Measurements from ENCODE around the gene MT4.

The MT4 gene

GRCh38 chr16:56547120-56547948, 17.5 kb upstream of the MT4 start:
- H3K4me3 ChIP-seq (ENCODE audit: low read depth, low read length), result no peak overlapping the region
- TF ChIP-seq, protein P1, sequence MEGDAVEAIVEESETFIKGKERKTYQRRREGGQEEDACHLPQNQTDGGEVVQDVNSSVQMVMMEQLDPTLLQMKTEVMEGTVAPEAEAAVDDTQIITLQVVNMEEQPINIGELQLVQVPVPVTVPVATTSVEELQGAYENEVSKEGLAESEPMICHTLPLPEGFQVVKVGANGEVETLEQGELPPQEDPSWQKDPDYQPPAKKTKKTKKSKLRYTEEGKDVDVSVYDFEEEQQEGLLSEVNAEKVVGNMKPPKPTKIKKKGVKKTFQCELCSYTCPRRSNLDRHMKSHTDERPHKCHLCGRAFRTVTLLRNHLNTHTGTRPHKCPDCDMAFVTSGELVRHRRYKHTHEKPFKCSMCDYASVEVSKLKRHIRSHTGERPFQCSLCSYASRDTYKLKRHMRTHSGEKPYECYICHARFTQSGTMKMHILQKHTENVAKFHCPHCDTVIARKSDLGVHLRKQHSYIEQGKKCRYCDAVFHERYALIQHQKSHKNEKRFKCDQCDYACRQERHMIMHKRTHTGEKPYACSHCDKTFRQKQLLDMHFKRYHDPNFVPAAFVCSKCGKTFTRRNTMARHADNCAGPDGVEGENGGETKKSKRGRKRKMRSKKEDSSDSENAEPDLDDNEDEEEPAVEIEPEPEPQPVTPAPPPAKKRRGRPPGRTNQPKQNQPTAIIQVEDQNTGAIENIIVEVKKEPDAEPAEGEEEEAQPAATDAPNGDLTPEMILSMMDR (IDR thresholded peaks at IDR 0.05; ENCODE audit: insufficient read depth, low read depth, low read length, missing control alignments), result no peak
- no peak for DNase-seq (ENCODE audit: low read depth)

DNA sequence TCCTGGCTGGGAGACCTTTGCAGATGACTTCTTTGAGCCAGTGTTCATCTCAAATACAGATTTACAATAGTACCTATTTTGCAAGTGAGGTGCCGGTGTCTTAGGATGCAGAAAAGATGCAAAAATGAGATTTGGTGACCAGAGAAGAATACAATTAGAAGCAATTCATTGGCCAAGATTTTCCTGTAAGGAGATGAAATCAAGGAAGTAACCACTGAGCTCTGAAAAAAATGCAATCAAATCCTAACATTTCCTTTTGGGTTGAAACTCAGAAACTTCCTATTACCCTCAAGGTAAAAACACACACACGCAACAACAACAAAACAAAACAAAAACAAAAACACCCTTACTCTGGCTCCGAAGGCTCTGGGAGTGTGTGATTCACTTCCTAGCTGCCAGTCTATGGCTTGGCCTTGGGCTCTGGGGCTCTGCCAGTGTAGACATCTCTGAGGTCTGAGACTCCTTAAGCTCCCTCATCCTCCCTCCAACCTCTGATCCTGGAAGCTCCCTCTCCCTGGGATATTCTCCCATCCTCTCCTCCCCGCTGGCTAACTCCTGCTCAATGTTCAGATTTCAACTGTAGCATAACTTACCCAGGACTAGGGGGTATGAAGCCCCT, 16.8 kb upstream of the MT4 start:
- DNase-seq (ENCODE audit: low read depth), result no peak
- no peak overlapping the region for H3K4me3 ChIP-seq (ENCODE audit: low read depth, low read length)
- TF ChIP-seq, protein P1 (IDR thresholded peaks at IDR 0.05; ENCODE audit: insufficient read depth, low read depth, low read length, missing control alignments), result no peak

DNA sequence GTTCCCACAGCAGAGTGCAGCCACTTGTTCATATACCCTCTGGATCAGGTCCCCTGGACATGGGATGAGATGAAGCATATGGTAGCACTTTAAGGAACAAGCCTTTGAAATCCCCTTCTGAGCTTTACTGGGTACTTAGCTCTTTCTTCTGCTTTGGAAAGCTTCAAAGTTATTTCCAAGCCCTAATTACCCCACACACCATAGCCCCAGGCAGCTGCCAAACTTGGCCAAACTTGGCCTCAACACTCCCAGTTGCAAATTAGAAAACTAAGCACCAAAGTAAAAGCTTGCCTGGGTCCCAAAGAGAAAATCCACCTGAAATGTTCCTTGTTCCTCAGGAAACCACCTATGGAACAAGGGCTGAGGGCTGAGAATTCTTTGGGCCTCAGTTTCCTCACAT, 15.7 kb upstream of the MT4 start:
- TF ChIP-seq, protein P1 (IDR thresholded peaks at IDR 0.05; ENCODE audit: insufficient read depth, low read depth, low read length, missing control alignments), result no peak
- H3K4me3 ChIP-seq (ENCODE audit: low read depth, low read length), result no peak overlapping the region
- no peak for DNase-seq (ENCODE audit: low read depth)

DNA sequence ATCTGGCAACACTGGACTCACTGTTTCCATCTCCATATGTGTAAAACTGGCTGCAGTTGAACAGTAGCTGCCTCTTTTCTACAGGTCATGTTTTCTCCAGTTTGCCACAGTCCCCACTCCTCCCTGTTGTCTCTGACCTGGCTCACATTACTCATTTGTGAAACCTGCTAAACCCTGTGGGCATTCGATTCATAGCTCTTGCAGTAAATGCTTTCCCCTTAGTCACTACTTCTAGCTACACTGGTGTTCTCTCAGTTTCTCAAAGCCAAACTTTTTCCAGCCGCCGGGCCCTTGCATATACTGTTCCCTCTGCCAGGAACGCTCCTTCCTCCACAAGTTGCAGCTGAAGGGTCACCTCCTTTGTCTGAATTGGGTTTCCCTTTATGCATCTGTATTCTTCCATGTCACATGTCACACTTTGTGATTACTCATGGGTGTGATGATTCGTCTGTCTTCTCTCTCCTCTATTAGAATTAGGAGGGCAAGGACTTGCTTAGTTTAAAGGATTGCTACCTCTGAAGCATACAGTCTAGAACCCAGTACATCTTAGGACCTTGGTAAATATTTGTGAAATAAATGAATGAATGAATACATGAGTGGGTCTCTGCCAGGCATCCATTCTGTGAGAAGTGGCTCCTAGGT, 15.0 kb upstream of the MT4 start:
- TF ChIP-seq, protein P1 (IDR thresholded peaks at IDR 0.05; ENCODE audit: insufficient read depth, low read depth, low read length, missing control alignments), result no peak
- H3K4me3 ChIP-seq (ENCODE audit: low read depth, low read length), result no peak overlapping the region
- no peak for DNase-seq (ENCODE audit: low read depth)

DNA sequence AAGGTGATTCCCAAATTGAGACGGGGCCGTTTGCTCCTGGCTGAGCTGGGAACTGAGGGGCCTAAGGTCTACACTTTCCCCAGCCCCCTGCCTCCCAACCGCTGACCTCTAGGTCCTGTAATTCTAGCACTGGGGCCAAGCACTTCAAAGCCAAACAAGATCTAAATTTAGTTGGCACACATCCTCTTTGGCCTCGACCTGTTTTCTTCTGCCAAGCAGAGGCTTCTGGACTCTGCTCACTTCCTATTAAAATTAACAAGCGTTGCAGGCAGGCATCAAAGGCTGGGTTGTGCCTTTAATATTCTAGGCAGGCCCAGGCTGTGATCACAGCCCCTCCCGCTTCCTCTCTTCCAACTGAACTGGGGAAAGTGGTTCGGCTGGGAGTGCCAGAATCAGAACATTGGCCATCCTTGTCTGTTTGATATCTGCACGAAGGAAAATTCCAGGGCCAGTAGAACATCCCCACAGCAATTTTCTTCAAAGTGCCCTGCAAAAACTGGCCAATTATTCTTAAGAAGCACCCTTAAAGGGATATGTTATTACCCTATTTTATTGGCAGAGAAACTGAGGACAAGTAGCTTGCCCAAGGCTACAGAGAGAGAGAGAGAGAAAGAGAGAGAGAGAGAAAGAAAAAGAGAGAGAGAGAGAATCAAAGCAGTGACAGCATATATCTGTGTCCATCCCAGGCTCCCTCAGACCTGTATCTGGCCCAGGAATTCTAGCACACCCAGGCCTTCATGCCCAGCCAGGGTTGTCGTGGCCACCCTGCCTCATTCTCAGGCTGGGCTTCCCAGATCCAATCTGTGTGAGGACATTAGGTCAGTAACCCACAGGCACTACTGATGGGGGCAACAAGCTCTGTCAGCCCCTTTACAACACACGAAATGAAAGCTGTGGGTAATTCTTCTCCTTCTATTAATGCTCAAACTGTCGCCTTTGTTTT, 12.8 kb upstream of the MT4 start:
- DNase-seq (ENCODE audit: low read depth), result peak; percentile 22

GRCh38 chr16:56554441-56554840, 10.4 kb upstream of the MT4 start:
- TF ChIP-seq, protein P1 (IDR thresholded peaks at IDR 0.05; ENCODE audit: insufficient read depth, low read depth, low read length, missing control alignments), result no peak
- no peak for DNase-seq (ENCODE audit: low read depth)
- H3K4me3 ChIP-seq (ENCODE audit: low read depth, low read length), result no peak overlapping the region

More for the DNA sequence above, 12.8 kb upstream of the MT4 start:
- H3K4me3 ChIP-seq (ENCODE audit: low read depth, low read length), result no peak overlapping the region
- TF ChIP-seq, protein P1 (IDR thresholded peaks at IDR 0.05; ENCODE audit: insufficient read depth, low read depth, low read length, missing control alignments), result no peak

All from GM12865 (cell line).